HL-60 (cell line): ENCODE data around the gene COQ5.

Experiments used
- DNase-seq, 2 experiments: peaks; one replicate each; pipeline ENCODE4 v3.0.0-alpha.2; 2010 to 2020; ENCODE audit warnings: low read depth in 1 of 2, low spot score in 1 of 2
- H3K27ac ChIP-seq: fragments of 250-450 bp; sonication (Bioruptor Pico); replicated peaks from 2 replicates; pipeline ENCODE4 v1.5.1; 2020; ENCODE audit warnings: mild to moderate bottlenecking, moderate library complexity
- H3K27me3 ChIP-seq: fragments of 250-450 bp; sonication (Bioruptor Pico); 2 replicates; pipeline ENCODE4 v1.5.1; 2021; ENCODE audit warnings: mild to moderate bottlenecking, moderate library complexity; ENCODE audit not compliant: insufficient read depth, poor library complexity, severe bottlenecking
- H3K4me3 ChIP-seq: replicated peaks from 2 replicates; pipeline ENCODE4 v1.5.1; 2011; ENCODE audit warnings: mild to moderate bottlenecking, control low read depth, low read length; ENCODE audit not compliant: insufficient read depth
- CTCF ChIP-seq: IDR thresholded peaks from one replicate; pipeline ENCODE4 v1.5.1; 2011; ENCODE audit warnings: low read length, control low read depth, inconsistent platforms; ENCODE audit not compliant: insufficient read depth
- GABPA ChIP-seq: IDR thresholded peaks from 2 replicates; pipeline ENCODE4 v1.6.1; 2012; ENCODE audit warnings: low read depth
- POLR2AphosphoS5 ChIP-seq: IDR thresholded peaks from 2 replicates; pipeline ENCODE4 v1.6.1; 2012; ENCODE audit warnings: low read depth
- REST ChIP-seq: IDR thresholded peaks from 2 replicates; pipeline ENCODE4 v1.6.1; 2012; ENCODE audit warnings: low read depth; ENCODE audit not compliant: insufficient replicate concordance
- SPI1 ChIP-seq: IDR thresholded peaks from 2 replicates; pipeline ENCODE4 v1.6.1; 2012; ENCODE audit warnings: low read depth, mild to moderate bottlenecking, borderline replicate concordance

COQ5 gene

GRCh38 chr12:120515496-120515895 lies 13.5 kb downstream of the COQ5 start:
- DNase-seq = no peak
- no peak for TF ChIP-seq CTCF
- TF ChIP-seq REST = no peak
- no peak for TF ChIP-seq GABPA
- TF ChIP-seq POLR2AphosphoS5 = no peak
- TF ChIP-seq SPI1 = no peak
- no peak overlapping the region for H3K4me3 ChIP-seq
- H3K27ac ChIP-seq = no peak overlapping the region
- H3K27me3 ChIP-seq = no peaks in the 10 kb centered on the region

- DNase-seq = no peak
- TF ChIP-seq GABPA (no peak), POLR2AphosphoS5 (no peak), REST (no peak), CTCF (no peak), SPI1 (no peak)
- H3K27ac ChIP-seq = no peak overlapping the region
- H3K4me3 ChIP-seq = no peak overlapping the region
- H3K27me3 ChIP-seq = no peaks in the 10 kb centered on the region
These were observed 15.0 kb downstream of the COQ5 start for GRCh38 chr12:120514002-120514401.

- no peak overlapping the region for H3K4me3 ChIP-seq
- H3K27ac ChIP-seq = no peak overlapping the region
- no peak for DNase-seq
- TF ChIP-seq POLR2AphosphoS5 (no peak), REST (no peak), CTCF (no peak), SPI1 (no peak), GABPA (no peak)
- H3K27me3 ChIP-seq = no peaks in the 10 kb centered on the region
These were observed 20.4 kb downstream of the COQ5 start for GRCh38 chr12:120508537-120508936.
